LHCN-M2 (cell line): ENCODE measurements around the gene SLCO2B1. TPM values are rescaled to one million over a fixed set of nuclear protein-coding genes. Genes with fewer than 3 reads are reported as not detected.
A peak's percentile ranks its signal among the peaks of the same experiment; 100 is the strongest.

Experiments used
- DNase-seq: peaks from one replicate; pipeline ENCODE4 v3.0.0-alpha.2; 2012; ENCODE audit warnings: low read depth
- total RNA-seq: library from RNA; depleted of rRNA; stranded (reverse); fragments of >200 nt; gene quantifications from 2 replicates; pipeline ENCODE4 v1.2.3, GENCODE V29; 2014

The SLCO2B1 gene
- total RNA-seq, 1 experiment from 2014 or later, result not detected

DNA sequence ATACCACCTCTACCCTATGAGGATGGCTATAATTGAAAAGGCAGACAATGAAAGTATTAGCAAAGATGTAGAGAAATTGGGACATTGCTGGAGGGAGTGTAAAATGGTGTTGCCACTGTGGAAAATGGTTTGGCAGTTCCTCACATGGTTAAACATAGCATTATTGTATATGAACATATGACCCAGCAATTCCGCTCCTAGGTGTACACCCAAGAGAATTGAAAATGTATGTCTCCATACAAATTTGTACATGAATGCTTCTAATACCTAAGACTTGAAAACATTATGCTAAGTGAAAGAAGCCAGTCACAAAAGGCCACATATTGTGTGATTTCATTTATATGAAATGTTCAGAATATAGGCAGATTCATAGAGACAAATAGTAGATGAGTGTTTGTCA is 10.0 kb downstream of the SLCO2B1 start:
- DNase-seq, result no peak

DNA sequence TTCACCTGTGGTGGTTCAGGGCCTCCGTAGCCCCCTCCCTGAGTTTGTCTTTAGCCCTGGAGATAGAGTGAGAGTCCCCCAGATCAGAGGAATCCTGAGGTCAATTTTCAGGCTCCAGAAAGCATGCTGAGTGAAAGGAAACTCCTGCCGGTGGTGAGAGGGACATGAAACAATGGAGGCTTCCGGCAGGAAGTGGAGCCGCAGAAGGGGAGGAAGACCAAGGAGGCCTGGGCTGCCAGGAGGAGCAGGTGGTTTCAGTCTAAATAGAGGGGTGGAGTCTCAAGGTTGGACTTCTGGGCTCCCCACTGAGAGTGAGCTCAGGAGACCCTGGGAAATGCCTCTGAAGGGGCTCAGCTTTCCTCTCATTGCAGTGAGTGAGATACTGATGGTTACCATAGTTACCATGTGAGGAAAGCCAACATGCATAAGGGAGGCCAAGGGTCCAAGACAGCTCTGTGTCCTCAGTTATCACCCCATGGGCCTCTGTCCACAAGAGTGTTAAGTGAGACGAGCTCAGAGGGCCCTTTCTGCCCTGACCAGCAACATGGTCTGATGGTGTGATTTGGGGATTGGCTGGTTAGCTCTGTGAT is 10.7 kb downstream of the SLCO2B1 start:
- no peak for DNase-seq

DNA sequence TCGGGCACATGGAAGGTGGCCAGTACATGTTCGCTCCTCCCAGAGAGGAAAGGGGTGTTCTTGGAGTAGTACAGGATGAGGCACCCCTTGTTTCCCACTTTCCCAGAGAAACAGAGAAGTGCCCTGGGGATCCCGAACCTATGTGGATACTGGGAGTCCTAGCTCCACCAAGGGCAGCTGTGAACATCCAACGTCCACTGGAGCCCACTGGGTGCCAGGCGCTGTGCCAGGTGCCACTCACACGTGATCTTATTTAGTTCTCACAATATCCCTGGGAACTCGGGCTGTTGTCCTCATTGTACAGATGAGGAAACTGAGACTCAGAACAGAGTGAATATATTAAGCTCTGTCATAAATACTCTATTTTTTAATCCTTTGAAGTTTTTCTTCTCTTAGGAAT is 12.0 kb downstream of the SLCO2B1 start:
- DNase-seq, result no peak

DNA sequence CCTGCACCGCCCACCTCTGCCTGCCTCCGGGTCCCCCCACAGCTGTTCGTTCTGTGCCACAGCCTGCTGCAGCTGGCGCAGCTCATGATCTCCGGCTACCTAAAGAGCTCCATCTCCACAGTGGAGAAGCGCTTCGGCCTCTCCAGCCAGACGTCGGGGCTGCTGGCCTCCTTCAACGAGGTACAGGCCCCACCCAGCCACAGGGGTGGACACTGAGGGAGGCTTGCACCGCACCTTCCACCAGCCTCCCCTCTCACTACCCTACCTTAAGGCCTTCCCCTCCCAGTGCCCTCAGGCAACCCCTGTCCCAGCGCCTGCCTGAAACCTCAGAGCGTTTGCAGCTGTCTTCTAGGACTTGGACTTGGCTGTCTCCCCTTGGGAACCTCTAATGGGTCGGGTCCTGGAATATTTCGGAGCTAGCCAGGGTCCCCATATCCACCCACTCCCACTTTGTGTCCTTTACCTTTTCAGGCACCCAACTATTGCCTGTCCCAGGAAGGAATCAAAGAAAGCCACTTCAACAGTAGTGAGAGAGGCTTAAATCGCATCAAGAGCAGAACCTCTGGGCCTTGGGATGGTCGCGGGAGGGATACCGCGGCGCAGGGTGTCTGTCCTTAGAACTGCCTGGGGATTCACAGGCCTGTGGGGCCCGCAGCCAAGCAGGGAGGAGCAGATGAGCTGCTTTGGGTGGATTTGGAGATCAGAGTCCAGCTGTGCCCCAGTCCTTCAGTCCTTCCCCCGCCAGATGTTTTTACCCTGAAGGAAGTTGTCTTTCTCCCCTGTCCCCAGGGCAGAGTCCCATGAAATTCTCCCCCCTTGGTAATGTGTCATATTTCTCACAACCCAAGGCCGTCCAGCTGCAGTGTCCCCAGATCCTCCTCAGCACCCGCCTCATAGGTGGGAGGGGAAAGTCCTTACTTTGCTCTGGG is 13.3 kb downstream of the SLCO2B1 start:
- DNase-seq, result no peak

DNA sequence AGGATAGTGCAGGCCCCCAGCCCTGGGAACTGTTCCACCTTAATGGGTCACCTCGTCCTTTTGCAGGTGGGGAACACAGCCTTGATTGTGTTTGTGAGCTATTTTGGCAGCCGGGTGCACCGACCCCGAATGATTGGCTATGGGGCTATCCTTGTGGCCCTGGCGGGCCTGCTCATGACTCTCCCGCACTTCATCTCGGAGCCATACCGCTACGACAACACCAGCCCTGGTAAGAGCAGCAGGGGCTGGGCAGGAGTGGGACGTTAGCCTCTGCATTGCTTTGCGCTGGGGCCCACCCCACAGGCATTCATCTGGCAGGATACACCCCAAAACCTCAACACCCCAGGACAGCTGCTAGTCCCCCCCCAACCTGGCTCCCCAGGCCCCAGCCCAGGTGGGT is 14.8 kb downstream of the SLCO2B1 start:
- DNase-seq, result no peak

DNA sequence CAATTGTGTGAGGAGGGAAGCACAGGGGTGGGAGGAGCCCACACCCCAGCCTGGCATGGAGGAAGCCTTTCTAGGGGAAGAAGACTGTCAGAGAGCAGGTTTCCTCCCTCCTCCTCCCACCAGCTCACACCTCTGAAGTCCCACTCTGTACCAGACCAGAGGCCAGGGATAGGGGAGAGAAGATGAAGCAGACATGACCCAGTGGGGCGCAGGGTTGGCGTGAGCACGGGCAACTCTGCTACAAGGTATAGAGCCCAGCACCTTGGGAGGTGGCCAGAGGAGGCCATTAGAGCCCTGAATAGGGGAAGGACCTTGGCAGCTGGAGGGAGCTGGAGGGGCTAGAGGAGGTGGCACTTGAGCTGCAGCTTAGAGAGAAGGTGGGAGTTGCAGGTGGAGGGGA is 15.9 kb downstream of the SLCO2B1 start:
- DNase-seq, result no peak

DNA sequence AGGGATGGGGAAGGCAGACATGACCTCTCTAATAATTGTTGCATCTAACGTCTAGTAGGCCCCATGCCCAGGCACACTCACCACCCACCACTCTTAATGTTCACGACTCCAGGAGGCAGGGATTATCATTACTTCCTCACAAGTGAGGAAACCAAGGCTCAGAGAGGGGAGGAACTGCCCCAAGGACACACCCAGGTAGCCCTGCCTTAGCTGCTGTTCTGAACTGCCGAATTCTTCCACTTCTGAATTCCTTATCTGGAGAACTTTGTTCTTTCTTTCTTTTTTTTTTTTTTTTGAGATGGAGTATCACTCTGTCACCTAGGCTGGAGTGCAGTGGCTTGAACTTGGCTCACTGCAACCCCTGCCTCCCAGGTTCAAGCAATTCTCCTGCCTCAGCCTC is 16.7 kb downstream of the SLCO2B1 start:
- DNase-seq, result no peak

DNA sequence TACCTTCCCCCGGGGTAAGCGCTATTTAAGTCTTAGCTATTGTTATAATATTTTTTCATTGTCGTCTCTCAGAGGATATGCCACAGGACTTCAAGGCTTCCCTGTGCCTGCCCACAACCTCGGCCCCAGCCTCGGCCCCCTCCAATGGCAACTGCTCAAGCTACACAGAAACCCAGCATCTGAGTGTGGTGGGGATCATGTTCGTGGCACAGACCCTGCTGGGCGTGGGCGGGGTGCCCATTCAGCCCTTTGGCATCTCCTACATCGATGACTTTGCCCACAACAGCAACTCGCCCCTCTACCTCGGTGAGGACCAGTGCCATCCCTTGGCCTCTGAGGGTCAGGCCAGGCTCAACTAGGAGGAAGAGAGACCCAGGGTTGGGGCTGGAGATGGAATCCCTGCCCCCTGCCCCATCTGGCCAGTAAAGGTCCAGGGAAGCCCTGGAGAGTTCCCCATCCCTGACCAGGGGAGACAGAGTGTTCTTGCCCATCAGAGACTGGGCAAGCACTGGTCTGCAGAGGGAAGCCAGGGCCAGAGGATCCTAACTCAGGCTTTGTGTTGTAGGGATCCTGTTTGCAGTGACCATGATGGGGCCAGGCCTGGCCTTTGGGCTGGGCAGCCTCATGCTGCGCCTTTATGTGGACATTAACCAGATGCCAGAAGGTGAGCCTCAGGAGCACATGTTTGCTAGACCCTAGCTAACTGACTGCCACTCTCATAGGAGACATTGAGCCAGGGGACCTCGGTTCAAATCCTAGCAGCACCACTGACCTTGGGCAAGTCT is 18.4 kb downstream of the SLCO2B1 start:
- no peak for DNase-seq

DNA sequence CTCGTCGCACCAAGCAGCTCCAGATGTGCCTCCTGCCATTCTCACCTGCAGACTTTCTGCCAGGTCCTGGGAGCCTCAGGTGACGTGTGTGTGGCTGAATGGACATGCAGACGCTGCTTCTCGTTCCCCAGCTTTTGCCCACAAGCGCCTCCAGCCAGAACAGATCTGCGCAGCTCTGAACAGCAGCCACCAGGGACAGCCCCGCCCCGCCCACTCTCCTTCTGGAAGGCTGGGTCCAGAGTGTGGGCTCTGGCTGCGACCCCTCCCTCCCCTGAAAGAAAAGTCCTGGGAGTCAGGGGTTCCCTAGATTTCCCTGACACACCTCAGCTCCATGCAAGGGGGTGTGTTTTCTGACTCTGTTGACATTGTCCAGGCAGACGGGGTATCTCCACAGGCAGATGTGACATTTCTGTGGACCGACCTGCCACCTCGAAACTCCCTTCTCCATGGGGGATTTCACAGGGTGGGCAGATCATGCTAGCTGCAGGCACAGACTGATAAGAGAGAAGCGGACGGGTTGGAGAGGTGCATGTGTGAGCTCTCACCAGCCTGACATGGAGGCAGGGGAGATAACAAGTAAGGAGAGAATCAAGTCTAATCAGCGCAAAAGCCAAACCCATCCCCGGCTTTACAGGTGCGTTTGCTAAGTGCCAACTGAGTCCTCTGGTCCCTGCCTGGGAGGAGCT is 19.8 kb downstream of the SLCO2B1 start:
- no peak for DNase-seq

DNA sequence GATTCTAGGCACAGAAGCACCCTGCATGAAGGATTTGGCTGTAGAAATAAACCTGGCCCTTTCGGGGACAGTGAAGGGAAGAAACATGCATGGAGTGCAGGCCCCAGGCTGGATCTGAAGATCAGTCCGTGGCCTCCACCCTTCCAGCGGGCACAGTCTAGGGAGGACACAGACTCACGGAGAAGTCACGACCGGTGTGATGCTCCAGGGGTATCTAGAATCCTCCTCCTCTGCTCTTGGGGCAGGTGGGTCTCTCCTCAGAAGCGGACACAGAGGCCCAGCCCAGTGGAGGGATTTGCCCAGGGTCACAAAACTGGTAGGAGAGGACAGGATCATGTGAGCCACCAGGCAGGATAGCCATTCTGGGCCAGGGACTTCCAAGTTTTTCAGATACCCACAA is 22.4 kb downstream of the SLCO2B1 start:
- DNase-seq, result no peak

DNA sequence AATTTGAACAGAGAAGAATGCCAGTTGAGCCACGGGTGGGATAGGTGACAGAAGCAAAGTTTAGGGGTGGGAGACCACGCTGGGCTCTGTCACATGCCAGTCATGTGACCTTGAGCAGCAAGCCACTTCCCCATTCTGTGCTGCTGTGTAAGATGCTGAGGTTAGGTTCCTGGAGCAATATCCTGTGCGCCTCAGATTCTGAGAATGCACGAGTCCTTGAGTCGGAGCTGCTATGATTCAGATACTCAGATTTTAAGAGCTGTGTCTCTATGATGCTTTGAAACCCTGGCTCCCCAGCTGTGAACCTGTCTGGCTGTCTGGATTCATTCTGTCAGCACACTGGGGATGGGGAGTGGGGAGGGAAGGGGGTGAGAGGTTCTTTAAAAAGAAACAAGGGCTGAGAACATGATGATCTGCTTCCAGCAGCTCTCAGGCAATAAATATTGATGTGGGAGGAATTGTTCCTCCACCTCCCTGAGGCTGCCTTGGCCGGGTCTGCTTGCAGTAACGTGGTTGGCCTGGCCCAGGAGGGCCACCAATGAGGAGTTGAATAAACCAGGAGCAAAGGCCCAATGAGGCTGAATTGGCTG is 24.0 kb downstream of the SLCO2B1 start:
- peak; percentile 62 for DNase-seq

DNA sequence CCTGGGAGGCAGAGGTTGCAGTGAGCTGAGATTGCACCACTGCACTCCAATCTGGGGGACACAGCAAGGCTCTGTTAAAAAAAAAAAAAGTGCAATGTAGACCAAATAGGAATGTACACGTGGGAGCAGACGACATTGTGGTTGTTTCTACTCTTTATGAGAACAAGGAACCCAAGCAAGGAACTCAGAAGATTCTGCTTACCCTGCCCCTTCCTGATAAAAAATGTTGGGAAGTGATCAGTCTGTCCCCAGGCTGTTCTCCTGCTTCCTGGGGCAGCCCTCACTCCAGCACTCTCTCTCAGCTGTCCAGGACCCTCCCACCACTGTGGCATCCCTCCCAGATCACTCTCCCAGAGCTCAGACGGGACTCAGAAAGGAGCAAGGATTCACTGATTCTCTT is 31.8 kb downstream of the SLCO2B1 start:
- DNase-seq, result no peak

DNA sequence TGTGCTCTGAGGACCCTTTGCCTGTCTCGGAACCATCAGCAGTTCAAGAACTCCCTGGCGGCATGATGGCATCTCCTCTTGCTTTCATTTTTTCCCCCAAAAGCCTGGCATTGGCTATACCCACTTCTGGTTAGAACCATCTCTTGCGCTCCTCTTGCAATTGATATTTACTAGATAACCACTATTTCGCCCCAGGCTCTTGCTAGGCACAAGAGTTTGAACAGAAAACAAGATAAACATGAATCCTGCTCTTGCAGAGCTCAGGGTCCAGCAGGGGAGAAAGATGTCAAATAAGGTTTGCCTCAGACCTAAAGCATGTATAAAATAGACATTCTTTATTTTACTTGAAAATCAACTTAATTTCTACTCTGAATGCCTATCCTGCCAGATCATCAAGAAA is 33.1 kb downstream of the SLCO2B1 start:
- no peak for DNase-seq

DNA sequence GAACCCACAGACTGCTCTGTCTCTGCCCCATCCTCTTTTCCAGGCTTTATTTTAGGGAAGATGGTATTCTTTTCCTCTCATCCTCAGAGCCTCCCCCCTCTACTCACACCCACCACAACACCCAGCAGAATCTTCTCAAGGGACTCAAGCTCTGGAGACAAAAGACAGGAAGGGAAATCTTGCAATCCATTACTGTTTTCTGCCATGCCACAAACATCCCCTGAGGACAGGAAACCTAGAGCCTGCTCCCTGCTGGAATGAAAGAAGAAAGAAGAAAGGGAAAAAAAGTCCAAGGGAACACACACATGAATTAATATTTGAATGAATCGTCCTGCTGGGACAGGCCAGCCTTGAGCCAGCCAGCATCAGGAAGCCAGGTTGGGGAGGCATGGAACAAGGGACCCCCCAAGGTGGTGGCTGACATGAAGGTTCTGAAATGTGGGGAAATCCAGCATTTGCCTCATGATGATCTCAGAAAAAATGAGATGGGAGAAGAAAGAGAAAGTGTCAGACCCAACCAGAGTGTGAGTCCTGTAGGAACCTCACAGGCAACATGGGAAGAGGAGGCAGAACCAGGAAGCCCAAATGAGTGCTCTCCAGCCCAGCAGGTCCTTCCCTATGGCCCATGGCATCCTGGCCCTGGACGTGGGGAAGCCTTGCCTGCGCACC is 34.0 kb downstream of the SLCO2B1 start:
- no peak for DNase-seq

DNA sequence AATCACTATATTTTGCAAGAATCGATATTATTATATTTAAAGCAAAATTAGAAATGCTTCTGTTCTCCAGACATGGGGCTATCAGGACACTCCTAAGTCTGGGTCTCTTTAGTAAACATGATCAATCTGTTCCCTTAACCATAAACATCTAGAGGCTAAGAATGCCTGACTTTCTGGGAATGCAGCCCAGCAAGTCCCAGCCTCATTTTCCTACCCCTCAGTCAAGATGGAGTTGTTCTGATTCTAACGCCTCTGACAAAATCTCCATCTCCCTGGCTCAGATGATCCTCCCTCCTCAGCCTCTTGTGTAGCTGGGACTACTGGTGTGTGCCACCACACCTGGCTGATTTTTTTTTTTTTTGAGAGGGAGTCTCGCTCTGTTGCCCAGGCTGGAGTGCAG is 35.0 kb downstream of the SLCO2B1 start:
- no peak for DNase-seq

DNA sequence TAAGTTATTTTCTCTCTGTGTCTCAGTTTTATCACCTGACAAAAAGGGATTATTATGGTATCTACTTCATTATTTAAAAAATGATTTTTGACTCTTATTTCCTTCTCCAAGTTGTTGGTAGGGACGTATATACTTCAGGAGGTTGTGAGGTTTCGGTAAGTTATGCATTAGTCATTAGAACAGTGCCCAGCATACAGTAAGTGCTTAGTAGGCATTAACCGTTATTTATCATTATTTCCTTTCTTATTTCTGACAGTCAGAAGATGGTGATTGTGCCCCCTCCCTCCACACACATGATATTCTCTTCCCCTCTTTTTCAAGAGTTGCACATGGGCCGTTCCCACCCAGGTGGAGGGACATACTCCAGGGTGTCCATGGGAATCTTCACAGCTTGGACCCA is 36.1 kb downstream of the SLCO2B1 start:
- no peak for DNase-seq

DNA sequence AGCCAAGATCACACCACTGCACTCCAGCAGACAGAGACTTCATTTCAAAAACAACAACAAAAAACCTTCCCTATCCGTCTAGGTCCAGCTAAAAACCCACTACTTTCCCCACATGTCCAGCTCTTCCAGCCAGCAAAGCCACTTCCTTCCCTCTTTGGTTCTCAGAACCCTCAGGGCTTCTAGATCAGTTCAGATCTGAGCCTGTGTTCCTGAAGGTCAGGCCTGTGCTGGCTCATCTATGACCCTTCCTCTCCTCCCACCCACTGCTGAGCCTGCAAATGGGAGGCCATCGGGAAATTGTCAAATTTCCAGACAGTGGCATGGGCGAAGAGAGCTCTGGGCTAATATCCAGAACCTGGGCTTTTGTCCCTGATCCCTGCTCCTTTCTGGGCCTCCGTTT is 37.8 kb downstream of the SLCO2B1 start:
- no peak for DNase-seq

DNA sequence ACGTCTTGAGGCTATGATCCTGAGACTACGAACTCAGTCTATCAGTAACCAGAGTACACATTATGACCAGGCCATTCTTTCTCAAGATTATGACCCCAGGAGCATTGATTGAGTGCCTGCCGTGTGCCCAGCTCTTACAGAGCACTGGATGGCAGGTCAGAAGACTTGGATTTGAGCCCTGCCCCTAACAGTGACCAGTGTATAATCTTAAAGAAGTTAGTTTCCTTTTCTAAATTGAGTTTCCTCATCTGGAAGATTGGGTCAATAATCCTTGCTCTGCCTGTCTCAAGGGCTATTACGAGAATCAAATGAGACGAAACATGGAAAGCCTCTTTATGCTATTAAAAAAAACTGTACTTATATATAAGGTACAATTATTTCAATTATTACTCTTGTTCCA is 38.2 kb downstream of the SLCO2B1 start:
- DNase-seq, result no peak

DNA sequence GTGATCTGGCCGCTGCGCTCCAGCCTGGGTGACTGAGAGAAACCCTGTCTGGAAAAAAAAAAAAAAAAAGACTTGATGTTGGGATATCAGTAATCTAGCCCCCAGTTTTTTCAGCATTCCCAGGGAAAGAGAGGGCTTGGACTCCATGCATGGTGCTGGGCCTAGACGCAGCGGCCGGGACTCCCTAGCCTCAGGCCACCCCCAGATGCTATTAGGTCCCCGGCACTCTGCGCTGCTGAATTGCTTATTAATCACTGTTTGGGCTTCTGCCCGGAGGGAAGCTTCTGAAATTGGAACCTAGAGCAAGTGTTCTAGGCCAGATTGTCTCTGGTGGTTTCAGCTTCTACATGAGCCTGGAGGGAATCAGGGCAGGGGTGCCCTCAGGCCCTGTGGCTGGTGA is 39.0 kb downstream of the SLCO2B1 start:
- no peak for DNase-seq

DNA sequence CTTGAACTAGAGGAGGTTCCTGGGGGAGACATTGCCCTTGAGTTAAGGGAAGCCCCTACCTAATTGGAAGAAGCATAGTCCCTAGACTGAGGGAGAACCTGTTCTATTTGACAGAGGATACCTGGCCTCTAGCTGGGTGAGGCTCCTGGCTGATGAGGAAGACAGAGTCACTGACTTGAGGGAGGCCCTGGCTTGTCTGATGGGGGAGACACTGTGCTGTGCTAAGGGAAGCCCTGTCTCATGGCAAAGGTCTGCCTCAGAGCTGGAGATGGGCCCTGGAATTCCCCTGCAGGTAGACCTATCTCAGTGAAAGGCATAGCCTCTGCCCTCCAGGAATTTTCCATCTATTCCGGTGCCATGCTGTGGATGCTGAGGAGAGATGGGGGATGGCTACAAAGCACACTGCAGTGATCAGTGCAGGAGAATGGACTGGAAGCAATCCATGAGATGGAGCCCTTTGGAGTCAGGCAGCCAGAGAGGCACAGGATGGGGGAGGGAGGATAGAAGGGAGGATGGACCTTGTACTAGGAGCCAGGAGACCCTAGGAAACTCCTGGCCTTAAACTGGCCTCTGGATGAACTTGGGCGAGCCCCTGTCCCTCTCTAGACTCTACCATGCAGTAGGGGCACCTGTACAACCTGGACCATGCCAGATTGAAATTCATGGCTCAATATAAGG is 39.9 kb downstream of the SLCO2B1 start:
- no peak for DNase-seq
